NCI-H82 treated with DMSO at 0.1 percent for 48 hours (cell line): Measurements from ENCODE around the gene MBD3L3.
"Not testable (repeated sequence)": the region's sequence is repeated elsewhere in the genome, so short reads cannot be mapped to it uniquely, and the experiment has no call there.

Experiments
- DNase-seq: peaks from one replicate; lab custom pipeline; 2025; ENCODE audit not compliant: unreplicated experiment; lab: John Stamatoyannopoulos, UW

The MBD3L3 gene

DNA sequence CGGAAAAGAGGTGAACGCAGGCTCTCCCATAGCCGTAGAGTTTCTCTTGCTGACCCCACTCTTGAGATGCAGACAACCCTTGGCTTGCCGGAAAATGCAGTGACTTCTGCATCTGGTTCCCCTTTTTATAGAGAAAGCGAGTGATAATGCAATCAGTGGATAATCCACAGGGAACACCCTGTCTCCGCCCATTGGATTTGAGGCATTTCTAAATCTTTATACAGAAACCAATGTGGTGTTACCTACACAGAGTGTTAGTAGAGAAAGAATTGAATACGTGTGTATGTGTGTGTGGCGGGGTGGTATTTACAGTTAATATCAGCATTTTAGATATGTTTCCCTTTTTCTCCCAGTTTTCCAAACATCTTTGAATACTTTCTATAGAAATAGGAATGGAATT lies at the start of gene MBD3L3:
Gene MBD3L3, minus strand, starts transcription at position 101 of the 400 bp plus-strand sequence. Its CDS starts 71 bp downstream, at position 30.
- DNase-seq: not testable (repeated sequence)

DNA sequence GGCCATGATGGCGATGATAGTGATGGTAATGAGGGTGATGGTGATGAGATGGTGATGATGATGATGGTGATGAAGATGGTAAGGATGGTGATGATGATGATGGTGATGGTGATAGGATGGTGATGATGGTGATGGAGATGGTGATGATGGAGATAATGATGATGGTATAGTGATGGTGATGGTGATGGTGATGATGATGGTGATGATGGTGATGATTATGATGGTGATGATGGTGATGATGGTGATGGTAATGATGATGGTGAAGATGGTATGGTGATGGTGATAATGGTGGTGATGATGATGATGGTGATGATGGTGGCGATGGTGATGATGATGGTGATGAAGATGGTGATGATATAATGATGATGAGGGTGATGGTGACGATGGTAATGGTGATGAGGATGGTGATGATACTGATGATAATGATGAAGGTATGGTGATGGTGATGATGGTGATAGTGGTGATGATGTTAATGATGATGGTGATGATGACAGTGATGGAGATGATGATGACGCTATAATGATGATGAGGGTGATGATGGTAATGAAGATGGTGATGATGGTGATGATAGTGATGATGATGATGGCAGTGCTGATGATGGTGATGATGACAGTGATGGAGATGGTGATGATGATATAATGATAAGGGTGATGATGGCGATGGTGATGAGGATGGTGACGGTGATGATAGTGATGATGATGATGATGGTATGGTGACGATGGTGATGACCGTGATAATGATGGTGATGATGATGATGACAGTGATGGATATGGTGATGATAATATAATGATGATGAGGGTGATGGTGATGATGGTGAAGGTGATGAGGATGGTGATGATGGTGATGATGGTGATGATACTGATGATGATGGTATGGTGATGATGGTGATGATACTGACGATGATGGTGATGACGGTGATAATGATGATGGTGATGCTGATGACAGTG lies 48.5 kb upstream of the MBD3L3 start:
- no peak for DNase-seq

DNA sequence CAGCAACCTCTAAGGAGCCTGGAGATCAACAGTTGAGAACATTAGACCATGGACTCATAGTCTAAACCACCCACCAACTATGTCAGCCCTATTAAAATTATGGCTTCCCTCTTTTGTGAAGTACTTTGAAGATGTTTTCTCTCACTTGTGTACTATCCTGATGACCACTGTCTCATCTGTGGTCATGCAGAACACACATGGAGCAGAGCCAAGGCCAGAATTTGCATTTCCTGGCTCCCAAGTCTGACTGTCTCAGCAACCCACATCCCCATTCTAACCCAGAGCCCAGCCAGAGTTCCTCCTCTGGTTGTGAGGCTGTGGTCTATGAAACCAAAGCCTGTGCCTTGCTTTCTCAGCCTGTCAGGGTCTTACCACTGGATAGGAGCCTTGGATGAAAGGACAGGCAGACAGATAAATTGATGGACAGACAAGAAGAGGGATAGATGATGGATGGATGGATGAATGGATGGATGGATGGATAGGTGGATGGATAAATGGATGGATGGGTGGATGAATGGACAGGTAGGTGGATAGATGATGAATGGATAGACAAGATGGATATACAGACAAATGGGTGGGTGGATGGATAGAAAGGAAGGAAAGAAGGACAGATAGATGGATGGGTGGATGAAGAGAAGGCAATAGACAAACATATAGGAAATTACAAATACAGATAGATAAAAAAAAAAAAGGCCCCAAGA lies 46.4 kb upstream of the MBD3L3 start:
- no peak for DNase-seq

DNA sequence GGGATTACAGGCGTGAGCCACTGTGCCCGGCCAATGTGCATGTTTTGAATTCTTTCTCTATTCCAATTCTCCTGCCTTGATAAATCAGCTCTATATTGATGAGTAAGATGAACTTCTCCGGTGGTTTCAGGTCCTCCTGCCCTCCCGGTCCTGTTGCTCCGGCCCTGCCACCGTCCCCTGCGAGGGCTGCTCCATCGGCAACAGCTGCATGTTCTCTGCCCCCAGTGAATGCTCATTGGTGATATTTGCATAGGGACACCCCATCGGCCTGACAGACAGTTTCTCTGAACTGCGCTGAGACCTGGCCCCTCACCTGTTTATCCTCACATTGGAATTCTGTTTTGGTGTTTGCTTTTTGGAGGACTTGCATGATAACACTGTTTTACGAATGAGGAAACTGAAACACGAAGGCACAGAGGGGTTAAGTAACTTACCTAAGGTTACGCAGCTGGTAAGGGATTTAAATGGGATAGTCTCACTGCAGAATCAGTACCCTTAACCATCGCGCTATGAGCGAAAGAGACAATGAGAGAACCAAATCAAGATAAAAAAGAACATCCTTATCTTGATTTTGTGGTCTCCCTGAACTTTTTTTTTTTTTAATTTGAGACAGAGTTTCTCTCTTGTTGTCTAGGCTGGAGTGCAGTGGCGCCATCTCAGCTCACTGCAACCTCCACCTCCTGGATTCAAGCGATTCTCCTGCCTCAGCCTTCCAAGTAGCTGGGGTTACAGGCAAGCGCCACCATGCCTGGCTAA lies 43.2 kb upstream of the MBD3L3 start:
- no peak for DNase-seq

DNA sequence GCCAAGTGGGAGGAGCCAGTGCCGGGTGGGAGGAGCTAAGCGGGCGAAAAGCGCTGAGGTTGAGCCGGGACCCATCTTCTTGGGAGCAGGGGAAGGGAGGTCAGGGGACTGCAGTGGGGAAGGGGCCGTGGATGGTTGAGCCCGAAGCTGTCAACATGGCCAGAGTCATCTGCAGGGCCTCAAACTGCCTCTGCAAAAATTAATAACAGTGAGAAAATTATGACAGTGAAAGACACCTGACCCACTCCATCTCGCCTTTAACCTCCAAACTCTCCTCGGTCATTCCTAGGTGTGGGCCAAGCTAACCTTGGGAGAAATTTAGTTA lies 41.1 kb upstream of the MBD3L3 start:
- DNase-seq: no peak

DNA sequence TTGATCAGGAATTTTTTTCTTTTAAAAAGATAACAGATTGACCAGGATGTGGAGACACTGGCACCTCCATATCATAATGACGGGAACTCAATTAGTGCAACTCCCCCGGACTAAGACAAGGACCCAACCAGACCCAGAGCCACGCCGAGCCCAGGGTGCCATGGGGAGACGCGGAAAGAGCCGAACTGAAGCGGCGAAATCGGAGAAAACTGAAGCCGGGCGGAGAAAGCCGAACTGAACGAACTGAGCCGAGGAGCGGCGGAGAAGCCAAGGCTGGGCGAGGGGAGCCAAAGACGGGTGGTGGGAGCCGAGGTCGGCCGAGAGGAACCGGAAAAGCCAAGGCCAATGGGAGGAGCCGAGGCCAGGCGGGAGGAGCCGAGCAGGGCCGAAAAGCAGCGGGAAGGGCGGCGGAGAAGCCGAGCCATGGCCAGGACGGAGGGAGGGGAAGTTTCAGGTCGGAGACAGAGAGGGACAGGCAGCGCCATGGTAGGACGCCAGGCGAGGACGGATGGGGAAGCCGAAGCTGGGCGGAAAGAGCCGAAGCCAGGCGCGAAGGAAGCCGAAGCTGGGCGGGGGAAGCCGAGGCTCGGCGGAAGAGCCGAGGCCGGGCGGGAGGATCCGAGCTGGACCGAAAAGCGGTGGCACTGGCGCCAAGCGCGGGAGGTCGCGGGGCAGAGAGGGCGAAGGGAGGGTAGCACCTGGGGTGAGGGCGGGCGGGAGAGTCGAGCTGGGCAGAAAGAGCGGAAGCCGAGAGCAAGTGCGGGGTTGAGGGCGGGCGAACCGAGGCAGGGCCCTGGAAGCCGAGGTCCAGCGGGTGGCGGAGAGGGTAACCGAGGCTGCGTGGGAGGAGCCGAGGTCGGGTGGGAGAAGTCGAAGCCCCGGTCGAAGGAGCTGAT lies 40.5 kb upstream of the MBD3L3 start:
- DNase-seq: peak; percentile 62

DNA sequence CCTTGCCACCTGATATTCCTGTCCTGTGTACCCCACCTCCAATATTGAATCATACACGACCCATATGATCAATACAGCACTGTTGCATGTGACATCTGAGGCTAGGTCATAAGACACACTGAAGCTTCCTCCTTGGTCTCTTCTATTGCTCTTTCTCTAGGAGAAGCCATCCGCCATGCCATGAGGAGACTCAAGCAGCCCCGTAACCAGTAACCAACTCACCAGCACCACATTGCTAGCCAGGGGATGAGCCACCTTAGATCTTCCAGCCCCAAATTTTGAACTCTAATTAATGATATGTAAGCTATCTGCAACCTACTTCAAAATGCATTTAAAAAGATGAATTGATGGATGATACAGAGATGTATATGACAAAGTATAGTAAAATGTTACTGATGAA lies 39.6 kb upstream of the MBD3L3 start:
- DNase-seq: no peak

DNA sequence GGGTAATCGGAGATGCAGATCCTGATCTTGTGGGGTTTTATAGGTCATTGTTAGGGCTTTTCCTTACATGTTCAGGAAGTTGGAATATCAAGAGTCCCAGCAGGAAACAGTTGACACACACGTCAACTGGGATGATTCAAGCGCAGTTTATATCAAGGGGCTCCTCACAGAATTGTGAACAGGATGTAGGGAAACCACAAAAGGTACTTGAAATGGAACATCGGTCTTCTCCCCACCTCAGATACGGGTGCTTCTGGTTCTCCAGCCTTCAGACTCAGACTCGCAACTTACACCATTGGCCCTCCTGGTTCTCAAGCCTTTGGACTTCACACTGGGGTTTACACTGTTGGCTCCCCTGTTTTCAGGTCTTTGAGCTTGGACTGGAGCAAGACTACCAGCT lies 30.5 kb upstream of the MBD3L3 start:
- DNase-seq: no peak

DNA sequence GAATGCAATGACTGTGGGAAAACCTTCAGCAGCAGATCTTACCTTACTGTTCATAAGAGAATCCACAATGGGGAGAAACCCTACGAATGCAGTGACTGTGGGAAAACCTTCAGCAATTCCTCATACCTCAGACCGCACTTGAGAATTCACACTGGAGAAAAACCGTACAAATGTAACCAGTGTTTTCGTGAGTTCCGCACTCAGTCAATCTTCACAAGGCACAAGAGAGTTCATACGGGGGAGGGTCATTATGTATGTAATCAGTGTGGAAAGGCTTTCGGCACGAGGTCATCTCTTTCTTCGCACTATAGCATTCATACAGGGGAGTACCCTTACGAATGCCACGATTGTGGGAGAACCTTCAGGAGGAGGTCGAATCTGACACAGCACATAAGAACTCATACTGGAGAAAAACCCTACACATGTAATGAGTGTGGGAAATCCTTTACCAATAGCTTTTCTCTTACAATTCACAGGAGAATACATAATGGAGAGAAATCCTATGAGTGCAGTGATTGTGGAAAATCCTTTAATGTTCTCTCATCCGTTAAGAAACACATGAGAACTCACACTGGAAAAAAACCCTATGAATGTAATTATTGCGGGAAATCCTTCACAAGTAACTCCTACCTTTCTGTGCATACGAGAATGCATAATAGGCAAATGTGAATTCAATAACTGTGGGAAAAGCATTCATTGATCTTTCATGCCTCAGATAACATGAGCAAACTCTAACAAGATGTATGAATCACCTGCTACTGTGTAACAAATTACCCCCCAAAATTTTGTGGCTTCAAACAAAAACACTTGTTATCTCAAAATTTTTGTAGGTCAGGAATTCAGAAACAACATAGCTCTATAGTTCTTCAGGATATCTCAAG lies 24.8 kb upstream of the MBD3L3 start:
- DNase-seq: no peak

DNA sequence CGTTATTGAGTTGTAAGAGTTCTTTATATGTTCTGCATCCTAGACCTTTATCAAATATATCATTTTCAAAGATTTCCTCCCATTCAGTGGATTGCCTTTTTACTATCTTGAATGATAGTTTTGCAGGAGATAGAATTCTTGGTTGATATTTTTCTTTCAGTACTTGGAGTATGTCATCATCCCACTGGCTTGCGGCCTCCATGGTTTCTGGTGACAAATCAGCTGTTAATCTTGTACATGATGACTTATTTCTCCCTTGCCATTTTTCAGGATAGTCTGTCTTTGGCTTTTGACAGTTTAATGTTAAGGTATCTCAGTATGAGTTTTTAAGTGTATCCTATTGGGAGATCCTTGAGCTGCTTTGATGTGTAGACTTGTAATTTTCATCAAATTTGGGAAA lies 19.5 kb upstream of the MBD3L3 start:
- no peak for DNase-seq

DNA sequence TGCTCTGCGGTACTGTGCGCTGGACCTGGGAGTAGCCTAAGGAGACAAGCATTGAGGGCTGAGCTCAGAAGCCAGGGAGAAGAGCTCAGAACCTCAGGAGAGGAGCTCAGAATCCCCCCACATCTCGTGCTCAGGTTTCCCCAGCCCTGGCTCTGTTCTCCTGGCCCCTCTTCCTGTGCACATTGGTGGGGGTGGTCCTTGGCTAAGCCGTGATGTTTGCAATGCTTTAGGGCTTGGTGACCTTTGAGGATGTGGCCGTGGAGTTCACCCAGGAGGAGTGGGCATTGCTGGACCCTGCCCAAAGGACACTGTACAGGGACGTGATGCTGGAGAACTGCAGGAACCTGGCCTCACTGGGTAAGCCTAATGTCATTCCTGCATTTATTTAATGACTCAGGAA lies 17.7 kb upstream of the MBD3L3 start:
- DNase-seq: no peak

DNA sequence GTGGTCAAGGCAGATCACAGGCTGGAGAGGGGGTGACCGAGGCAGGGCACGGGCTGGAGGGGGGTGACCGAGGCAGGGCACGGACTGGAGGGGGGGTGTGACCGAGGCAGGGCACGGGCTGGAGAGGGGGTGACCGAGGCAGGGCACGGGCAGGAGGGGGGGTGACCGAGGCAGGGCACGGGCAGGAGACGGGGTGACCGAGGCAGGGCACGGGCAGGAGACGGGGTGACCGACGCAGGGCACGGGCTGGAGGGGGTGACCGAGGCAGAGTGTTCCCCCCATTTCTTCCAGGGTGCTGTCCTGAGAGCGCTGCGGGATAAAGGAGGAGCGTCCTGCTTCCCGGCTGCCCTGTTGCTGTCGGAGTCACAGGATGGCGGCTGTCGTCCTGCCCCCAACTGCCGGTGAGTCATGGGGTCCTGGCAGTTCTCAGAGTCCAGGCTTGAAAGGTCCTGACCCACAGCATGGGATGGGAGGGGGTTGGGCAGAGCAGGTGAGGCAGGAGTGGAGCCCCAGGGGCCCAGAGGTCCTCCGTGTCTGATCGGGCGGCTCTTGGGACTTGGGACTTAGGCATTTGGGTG lies 16.3 kb upstream of the MBD3L3 start:
- no peak for DNase-seq

DNA sequence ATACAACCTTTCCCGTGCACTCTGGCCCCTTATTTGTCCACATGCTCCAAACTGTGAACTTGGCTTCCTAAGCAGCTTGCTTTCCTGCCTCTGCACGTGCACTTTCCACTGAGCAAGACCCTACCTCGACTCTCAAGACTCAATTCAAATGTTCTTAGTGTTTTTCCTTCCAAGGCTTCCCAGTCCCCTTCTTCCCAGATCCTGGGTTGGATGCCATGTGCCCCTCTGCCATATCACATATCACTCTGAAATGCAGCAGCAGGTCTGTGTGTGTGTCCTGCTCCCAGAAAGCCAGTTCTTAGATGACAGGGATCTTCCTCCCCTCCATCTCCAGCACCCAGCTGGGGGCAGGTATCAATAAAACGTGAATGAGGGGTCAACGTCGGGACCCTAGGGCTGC lies 14.1 kb upstream of the MBD3L3 start:
- no peak for DNase-seq

DNA sequence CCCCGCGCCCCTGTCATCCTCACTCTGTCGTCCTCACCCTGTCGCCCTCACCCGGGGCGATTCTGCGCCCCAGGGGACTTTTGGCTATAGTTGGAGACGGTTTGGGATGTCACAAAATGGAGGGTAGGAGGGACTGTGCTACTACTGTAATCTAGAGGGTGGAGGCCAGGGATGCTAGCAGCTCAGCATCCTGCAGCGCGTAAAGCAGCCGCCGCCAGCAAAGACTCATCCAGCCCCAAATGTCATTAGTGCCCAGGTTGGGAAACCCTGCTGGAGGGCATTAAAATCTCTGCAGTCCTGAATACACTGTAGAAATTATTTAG lies 11.4 kb upstream of the MBD3L3 start:
- no peak for DNase-seq

DNA sequence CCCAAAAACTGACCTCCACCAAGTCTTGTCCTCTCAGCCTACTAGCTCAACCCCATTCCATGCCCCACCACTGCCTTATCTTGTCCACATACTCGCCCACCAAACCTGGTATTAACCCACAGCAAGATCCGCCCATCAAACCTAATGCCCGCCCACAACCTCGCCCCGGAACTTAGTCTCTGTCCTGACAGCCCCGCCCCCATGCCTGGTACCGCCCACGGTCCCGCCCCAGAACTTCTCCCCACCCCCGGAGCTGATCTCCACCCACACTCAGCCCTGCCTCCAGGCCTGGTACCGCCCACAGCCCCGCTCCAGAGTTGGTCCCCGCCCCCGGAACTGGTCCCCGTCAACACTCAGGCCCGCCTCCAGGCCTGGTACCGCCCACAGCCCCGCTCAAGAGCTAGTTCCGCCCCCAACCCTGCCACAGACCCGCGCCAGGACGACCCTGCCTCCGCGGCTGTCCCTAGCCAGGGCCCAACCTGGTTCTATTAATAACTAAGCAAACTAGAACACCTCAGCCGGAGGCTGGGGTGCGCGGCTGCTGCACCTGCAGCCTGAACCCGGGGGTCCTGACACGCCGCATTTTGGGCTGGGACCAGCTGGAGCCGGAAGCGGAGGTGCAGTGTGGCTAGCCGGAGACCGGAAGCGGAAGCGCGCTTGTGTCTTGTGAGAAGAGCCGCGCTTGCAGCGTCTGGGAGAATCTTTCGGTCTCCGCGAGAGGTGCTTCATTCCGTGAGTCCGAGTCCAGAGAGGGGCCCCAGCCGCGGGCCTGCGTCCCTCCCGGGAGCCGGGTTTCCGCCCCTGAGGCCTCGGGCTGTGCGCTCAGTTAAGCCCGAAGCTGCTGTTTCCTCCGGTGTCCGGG lies 10.8 kb upstream of the MBD3L3 start, which contains the start of gene ZNF557:
Gene ZNF557, plus strand, starts transcription at position 662 of the 862 bp plus-strand sequence. CDS start 5,372 bp downstream, outside the sequence.
- peak; percentile 84 for DNase-seq

DNA sequence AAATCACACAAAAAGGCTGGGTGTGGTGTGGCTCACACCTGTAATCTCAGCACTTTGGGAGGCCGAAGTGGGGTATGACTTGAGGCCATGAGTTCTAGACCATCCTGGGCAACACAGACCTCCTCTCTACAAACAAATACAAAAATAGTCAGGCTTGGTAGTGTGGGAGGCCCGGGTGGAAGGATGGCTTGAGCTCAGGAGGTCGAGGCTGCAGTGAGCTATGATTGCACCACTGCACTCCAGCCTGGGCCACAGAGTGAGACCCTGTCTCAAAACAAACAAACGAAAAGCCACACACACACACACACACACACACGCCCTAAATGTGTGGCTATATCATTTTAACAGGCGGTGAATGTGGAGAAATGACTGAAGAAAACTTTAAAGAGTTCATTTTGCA lies 10.1 kb upstream of the MBD3L3 start:
- DNase-seq: no peak

DNA sequence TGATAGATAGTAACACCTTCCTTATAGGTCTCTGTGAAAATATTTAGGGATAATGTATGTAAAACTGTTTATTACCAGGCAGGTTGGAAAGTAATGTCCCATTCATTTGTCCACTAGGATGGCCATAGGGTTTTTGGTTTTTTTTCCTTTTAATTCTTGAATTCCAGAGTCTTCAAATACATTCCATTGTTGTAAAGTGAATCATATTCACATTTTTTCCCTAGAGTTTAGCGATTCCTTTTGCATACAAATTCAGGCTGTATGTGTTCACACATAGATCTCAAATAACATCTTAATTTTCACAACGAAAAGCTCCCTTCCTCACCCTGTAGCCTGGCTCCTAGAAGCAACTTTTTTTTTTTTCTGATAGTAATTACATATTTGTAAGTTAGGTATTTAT lies 9.2 kb upstream of the MBD3L3 start:
- DNase-seq: no peak

DNA sequence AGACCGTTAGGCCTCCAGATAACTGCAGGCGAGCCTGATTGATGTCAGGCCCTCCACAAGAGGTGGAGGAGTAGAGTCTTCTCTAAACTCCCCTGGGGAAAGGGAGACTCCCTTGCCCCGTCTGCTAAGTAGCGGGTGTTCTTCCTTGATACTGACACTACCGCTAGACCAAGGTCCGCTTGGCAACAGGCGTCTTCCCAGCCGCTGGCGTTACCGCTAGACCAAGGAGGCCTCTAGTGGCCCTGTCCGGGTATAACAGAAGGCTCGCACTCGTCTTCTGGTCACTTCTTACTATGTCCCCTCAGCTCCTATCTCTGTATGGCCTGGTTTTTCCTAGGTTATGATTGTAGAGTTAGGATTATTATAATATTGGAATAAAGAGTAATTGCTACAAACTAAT lies 8.6 kb upstream of the MBD3L3 start:
- not testable (repeated sequence) for DNase-seq
